Measurements from ENCODE around the gene CCDC93. TPM values are rescaled to one million over a fixed set of nuclear protein-coding genes. Genes with fewer than 3 reads are reported as not detected.

The CCDC93 gene, protein sequence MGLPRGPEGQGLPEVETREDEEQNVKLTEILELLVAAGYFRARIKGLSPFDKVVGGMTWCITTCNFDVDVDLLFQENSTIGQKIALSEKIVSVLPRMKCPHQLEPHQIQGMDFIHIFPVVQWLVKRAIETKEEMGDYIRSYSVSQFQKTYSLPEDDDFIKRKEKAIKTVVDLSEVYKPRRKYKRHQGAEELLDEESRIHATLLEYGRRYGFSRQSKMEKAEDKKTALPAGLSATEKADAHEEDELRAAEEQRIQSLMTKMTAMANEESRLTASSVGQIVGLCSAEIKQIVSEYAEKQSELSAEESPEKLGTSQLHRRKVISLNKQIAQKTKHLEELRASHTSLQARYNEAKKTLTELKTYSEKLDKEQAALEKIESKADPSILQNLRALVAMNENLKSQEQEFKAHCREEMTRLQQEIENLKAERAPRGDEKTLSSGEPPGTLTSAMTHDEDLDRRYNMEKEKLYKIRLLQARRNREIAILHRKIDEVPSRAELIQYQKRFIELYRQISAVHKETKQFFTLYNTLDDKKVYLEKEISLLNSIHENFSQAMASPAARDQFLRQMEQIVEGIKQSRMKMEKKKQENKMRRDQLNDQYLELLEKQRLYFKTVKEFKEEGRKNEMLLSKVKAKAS
- 6.5 and 7.5 TPM in 2 replicates for total RNA-seq

DNA sequence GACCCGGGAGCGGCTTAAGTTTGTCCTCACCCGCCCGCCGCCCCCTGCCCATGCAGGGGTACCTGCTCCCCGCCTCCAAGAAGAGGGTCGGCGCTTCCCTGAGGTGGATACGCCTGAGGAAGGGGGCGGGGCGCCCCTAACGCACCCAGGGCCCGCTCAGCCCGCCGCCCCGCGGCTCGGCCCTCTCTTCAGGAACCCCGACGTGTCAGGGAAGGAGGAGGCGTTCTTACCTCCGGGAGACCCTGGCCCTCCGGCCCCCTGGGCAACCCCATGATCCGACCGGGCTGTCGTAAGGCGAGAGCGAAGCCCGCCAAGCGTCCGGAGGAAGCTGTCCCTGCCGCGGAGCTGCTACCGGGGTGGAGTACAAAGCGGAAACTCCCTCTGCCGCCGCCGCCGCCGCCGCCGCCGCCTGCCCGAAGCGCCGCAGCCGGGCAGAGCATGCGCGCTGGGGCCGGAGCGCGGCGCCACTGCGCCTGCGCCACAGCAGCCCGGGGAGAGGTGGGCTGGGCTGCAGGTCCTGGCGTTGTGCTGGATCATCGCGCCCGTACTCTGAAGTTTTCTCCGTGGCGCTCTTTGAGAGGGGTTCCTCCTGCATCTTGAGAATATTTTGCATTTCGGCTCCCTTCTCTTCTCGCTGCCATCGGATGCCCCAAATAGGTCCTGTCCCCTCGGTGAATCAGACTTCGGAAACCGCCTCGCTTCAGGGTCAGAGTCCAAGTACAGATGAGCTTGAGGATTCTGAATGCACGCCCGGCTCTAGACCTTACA is at the start of gene CCDC93:
TSS of gene CCDC93 (minus strand) at position 347 of the 768 bp plus-strand sequence. CDS start at position 272, 75 bp downstream.

Other genes with a start within 250 kb of the CCDC93 start
- gene DDX18, start 199.4 kb downstream of the CCDC93 start, total RNA-seq: 36.4 and 40.7 TPM in 2 replicates
- gene INSIG2, start 74.4 kb upstream of the CCDC93 start, total RNA-seq: 12.2 and 12.5 TPM in 2 replicates